GM12873 (cell line): ENCODE data around the gene GGT6.

Experiments used
- CTCF ChIP-seq: IDR thresholded peaks from 2 replicates; pipeline ENCODE4 v1.5.1; 2012; ENCODE audit warnings: low read depth, mild to moderate bottlenecking, moderate library complexity, low read length, control low read depth; ENCODE audit not compliant: insufficient read depth; ENCODE audit errors: missing control alignments

Gene GGT6

DNA sequence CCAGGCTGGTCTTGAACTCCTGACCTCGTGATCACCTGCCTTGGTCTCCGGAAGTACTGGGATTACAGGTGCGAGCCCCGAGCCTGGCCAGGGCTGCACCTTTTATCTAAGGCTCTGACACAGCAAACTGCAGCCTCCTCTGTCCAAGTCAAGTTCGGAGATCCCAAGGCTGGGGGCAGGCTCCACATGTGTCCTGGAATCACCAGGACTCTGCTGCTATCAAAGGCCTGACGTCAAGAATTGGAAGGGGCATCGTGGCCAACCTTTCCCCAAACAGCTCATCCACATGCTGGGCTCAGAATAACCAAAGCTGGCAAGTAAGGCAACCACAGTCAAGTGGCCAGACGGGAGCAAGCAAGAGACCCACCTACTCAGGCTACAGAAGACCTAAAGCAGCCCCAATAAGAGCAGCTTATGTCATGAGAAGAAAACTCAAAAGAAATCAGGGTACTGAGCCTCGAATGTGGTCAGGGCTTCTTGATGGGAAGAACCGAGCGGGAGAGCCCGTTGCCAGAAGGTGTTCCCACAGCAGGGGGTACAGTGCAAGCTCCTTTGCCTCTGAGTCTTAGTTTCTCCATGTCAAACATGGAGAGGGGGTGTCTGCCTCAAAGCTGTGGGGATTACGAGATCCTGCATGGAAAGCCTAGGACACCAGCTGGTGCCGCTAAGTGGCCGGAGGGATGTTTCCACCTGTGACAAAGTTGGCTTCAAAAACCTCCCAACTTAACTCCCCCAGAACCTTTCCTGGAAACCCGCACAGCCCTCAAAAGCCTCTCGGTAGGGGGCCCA is 13.1 kb downstream of the GGT6 start:
- TF ChIP-seq CTCF, result no peak

GRCh38 chr17:4545217-4545951 is 15.0 kb downstream of the GGT6 start:
- TF ChIP-seq CTCF, result no peak

- no peak for TF ChIP-seq CTCF
These were observed 15.5 kb downstream of the GGT6 start for GRCh38 chr17:4544951-4545216.

DNA sequence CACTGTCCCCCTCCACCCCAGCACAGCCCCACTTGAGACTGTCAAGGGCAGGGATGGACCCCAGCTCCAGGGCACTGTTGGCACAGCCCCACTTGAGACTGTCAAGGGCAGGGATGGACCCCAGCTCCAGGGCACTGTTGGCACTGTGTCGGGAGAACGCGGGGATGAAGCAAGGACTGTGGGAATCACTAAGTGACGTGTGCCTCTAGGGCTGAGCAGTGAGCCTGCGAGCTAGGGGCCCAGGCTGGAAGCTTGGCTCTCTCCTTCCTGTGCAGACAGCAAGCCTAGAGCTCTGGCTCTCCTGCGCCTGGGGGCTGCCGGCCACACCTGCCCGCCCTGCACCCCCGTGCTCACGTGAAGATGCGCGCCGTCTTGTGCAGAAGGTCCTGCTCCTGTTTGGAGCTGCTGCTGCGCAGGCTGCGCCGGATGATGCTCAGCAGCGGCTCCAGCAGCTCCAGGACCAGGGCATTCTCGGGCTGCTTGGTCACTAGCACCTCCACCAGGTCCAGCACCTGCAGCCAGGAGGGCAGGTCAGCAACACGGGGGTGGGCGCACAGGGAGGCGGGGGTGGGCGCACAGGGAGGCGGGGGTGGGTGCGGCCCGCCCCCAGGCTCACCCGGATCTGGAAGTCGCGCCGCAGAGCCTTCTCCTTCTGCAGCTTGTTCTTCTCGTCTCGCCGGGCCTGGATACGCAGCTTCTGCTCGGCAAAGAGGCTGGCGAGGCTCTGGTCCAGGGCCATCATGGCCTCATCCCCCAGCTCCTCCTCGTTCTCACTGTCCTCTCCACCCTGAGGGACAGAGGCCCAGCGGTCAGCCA is 16.0 kb downstream of the GGT6 start:
- TF ChIP-seq CTCF, result no peak

GRCh38 chr17:4543557-4544026 is 16.8 kb downstream of the GGT6 start:
- TF ChIP-seq CTCF, result no peak

DNA sequence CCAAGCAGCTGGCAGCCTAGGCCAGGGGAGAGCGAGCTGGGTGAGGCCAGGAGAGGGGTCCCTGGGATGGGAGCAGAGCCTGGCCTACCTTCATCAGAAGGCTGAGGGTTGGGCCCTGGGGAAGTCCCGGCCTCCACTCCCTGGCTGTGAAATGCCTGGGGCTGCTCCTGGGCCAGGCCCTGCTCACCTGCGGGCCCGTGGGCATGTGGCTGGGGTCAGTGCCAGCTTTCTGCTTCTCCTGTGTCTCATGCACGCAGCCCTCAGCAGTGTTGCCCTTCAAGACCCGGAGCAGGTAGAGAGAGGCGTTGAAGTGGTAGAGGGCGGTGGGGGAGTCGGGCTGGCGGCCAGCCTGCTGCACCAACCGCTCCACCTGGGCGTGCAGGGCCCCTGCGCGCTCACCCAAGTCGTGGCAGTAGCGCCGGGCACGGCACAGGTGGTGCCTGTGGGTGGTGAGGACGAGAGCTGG is 17.6 kb downstream of the GGT6 start:
- TF ChIP-seq CTCF, result no peak
